Measurements from ENCODE around the gene DNAH2.

- TF ChIP-seq CTCF (IDR thresholded peaks at IDR 0.05; ENCODE audit: extremely low read depth in 1 of 2, insufficient read depth in 1 of 2, low read depth in 1 of 2, low read length in 2 of 2) (no peak), POLR2AphosphoS5 (IDR thresholded peaks at IDR 0.05; ENCODE audit: insufficient read depth, low read depth, low read length) (no peak)
These were observed 7.2 kb upstream of the DNAH2 start for GRCh38 chr17:7710301-7710700.
